ENCODE data around the gene STON1.

STON1 gene

DNA sequence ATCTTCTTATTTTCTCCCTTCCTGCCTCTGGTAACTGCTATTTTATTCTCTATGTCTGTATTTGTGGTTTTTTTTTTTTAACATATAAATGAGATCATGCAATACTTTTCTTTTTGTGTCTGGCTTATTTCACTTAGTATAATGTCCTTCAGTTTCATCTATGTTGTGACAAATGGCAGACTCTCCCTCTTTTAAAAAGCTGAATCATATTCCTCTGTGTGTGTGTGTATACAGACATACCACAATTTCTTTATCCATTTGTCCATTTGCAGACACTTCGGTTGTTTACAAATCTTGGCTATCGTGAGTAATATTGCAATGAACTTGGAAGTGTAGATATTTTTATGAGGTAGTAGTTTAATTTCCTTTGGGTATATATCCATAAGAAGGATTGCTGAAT, 94.7 kb downstream of the STON1 start:
- Histone ChIP-seq H2AFZ (ENCODE audit: low read length) (no peak overlapping the region), H3K9me2 (replicated peaks; ENCODE audit: insufficient read depth, low read length) (no peaks in the 10 kb centered on the region), H3K79me2 (ENCODE audit: low read length) (no peaks in the 10 kb centered on the region), H3K4me3 (ENCODE audit: low read length) (no peak overlapping the region), H4K20me1 (ENCODE audit: insufficient read depth, low read length) (no peaks in the 10 kb centered on the region), H3K9me3 (replicated peaks; ENCODE audit: insufficient read depth, low read length) (no peaks in the 10 kb centered on the region), H3K36me3 (replicated peaks; ENCODE audit: insufficient read depth, low read length) (no peaks in the 10 kb centered on the region), H3K9ac (ENCODE audit: low read length) (no peak overlapping the region), H3K4me2 (ENCODE audit: low read depth, low read length) (no peak overlapping the region), H3F3A (ENCODE audit: insufficient read depth, low read length) (no peaks in the 10 kb centered on the region), H3K27me3 (replicated peaks; ENCODE audit: insufficient read depth, low read length) (no peaks in the 10 kb centered on the region), H3K4me1 (ENCODE audit: low read length) (no peaks in the 10 kb centered on the region), H3K27ac (ENCODE audit: low read length) (no peak overlapping the region)
- TF ChIP-seq EZH2phosphoT487 (IDR thresholded peaks at IDR 0.05; ENCODE audit: low read length), result no peak
- TF ChIP-seq EZH2 (optimal IDR thresholded peaks at IDR 0.05; ENCODE audit: low read depth, low read length), result no peak
- TF ChIP-seq, protein P1, sequence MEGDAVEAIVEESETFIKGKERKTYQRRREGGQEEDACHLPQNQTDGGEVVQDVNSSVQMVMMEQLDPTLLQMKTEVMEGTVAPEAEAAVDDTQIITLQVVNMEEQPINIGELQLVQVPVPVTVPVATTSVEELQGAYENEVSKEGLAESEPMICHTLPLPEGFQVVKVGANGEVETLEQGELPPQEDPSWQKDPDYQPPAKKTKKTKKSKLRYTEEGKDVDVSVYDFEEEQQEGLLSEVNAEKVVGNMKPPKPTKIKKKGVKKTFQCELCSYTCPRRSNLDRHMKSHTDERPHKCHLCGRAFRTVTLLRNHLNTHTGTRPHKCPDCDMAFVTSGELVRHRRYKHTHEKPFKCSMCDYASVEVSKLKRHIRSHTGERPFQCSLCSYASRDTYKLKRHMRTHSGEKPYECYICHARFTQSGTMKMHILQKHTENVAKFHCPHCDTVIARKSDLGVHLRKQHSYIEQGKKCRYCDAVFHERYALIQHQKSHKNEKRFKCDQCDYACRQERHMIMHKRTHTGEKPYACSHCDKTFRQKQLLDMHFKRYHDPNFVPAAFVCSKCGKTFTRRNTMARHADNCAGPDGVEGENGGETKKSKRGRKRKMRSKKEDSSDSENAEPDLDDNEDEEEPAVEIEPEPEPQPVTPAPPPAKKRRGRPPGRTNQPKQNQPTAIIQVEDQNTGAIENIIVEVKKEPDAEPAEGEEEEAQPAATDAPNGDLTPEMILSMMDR (IDR thresholded peaks at IDR 0.05; ENCODE audit: low read length), result no peak
- no peak for DNase-seq

DNA sequence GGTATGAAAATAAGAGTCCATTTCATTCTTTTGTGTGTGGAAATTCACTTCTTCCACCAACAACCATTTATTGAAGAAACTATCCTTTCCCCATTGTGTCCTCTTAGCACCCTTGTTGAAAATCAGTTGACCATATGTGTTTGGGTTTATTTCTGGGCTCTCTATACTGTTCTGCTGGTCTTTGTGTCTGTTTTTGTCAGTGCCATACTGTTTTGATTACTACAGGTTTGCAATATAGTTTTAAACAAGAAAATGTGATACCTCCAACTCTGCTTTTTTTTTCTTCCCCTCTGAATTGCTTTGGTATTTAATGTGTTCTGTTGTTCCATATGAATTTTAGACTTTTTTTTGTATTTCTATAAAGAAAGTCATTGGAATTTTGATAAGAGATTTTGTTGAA, 96.1 kb downstream of the STON1 start:
- Histone ChIP-seq H3K36me3 (replicated peaks; ENCODE audit: insufficient read depth, low read length) (no peaks in the 10 kb centered on the region), H3K9ac (ENCODE audit: low read length) (no peak overlapping the region), H3K4me1 (ENCODE audit: low read length) (no peaks in the 10 kb centered on the region), H3K79me2 (ENCODE audit: low read length) (no peaks in the 10 kb centered on the region), H3K4me3 (ENCODE audit: low read length) (no peak overlapping the region), H3K4me2 (ENCODE audit: low read depth, low read length) (no peak overlapping the region), H3K9me2 (replicated peaks; ENCODE audit: insufficient read depth, low read length) (no peaks in the 10 kb centered on the region), H3K9me3 (replicated peaks; ENCODE audit: insufficient read depth, low read length) (no peaks in the 10 kb centered on the region), H3F3A (ENCODE audit: insufficient read depth, low read length) (no peaks in the 10 kb centered on the region), H3K27me3 (replicated peaks; ENCODE audit: insufficient read depth, low read length) (no peaks in the 10 kb centered on the region), H2AFZ (ENCODE audit: low read length) (no peak overlapping the region), H3K27ac (ENCODE audit: low read length) (no peak overlapping the region), H4K20me1 (ENCODE audit: insufficient read depth, low read length) (no peaks in the 10 kb centered on the region)
- no peak for DNase-seq
- TF ChIP-seq EZH2phosphoT487 (IDR thresholded peaks at IDR 0.05; ENCODE audit: low read length), result no peak
- no peak for TF ChIP-seq EZH2 (optimal IDR thresholded peaks at IDR 0.05; ENCODE audit: low read depth, low read length)
- TF ChIP-seq, protein P1 (IDR thresholded peaks at IDR 0.05; ENCODE audit: low read length), result no peak

DNA sequence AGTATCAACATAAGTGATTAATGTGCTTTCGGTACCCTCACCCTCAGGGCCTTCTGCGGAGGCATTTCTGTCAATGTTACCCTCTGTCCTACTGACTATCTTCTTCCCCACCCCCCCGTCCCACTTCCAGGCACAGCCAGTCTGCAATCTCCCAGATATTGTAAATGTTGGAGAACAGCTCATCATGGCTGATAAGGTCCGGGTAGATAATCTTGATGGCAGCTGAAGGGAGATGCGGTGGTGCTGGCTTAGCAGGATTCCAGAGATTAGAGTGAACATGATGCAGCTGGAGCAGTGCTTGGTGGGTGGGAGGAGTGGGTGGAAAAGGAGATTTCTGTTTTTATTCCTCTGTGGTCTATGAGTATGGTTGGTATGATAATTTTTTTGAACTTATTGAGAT, 103.2 kb downstream of the STON1 start:
- no peaks in the 10 kb centered on the region for H3F3A ChIP-seq (ENCODE audit: insufficient read depth, low read length)
- H3K27me3 ChIP-seq (replicated peaks; ENCODE audit: insufficient read depth, low read length), result no peaks in the 10 kb centered on the region
- H4K20me1 ChIP-seq (ENCODE audit: insufficient read depth, low read length), result no peaks in the 10 kb centered on the region
- H2AFZ ChIP-seq (ENCODE audit: low read length), result no peak overlapping the region
- no peaks in the 10 kb centered on the region for H3K9me2 ChIP-seq (replicated peaks; ENCODE audit: insufficient read depth, low read length)
- H3K9ac ChIP-seq (ENCODE audit: low read length), result no peak overlapping the region
- H3K4me2 ChIP-seq (ENCODE audit: low read depth, low read length), result no peak overlapping the region
- TF ChIP-seq, protein P1 (IDR thresholded peaks at IDR 0.05; ENCODE audit: low read length), result no peak
- no peak for TF ChIP-seq EZH2 (optimal IDR thresholded peaks at IDR 0.05; ENCODE audit: low read depth, low read length)
- TF ChIP-seq EZH2phosphoT487 (IDR thresholded peaks at IDR 0.05; ENCODE audit: low read length), result no peak
- H3K4me1 ChIP-seq (ENCODE audit: low read length), result no peaks in the 10 kb centered on the region
- H3K79me2 ChIP-seq (ENCODE audit: low read length), result no peaks in the 10 kb centered on the region
- no peak for DNase-seq
- no peaks in the 10 kb centered on the region for H3K9me3 ChIP-seq (replicated peaks; ENCODE audit: insufficient read depth, low read length)
- no peak overlapping the region for H3K27ac ChIP-seq (ENCODE audit: low read length)
- no peak overlapping the region for H3K4me3 ChIP-seq (ENCODE audit: low read length)
- no peaks in the 10 kb centered on the region for H3K36me3 ChIP-seq (replicated peaks; ENCODE audit: insufficient read depth, low read length)

Measured in MM.1S (cell line).